Trophoblast cell (in vitro differentiated cells and primary cell): ENCODE data around the gene CAMK1G.

Source experiments
- DNase-seq, 2 donors: peaks; one replicate each; pipeline ENCODE4 v3.0.0-alpha.2; 2016
- H2AFZ ChIP-seq: 2 replicates; pipeline ENCODE4 v1.6.1; 2013; ENCODE audit warnings: low read length, moderate library complexity, mild to moderate bottlenecking; ENCODE audit not compliant: insufficient read depth, poor library complexity
- H2AK5ac ChIP-seq: 2 replicates; pipeline ENCODE4 v1.6.1; 2013; ENCODE audit warnings: mild to moderate bottlenecking, low read length
- H2BK120ac ChIP-seq: 2 replicates; pipeline ENCODE4 v1.6.1; 2013; ENCODE audit warnings: low read length, mild to moderate bottlenecking, moderate library complexity; ENCODE audit not compliant: insufficient read depth, poor library complexity
- H2BK12ac ChIP-seq: 2 replicates; pipeline ENCODE4 v1.6.1; 2013; ENCODE audit warnings: mild to moderate bottlenecking, low read length, moderate library complexity
- H2BK5ac ChIP-seq: 2 replicates; pipeline ENCODE4 v1.6.1; 2013; ENCODE audit warnings: low read length, low read depth, moderate library complexity, mild to moderate bottlenecking; ENCODE audit not compliant: poor library complexity
- H3K14ac ChIP-seq: 2 replicates; pipeline ENCODE4 v1.6.1; 2013; ENCODE audit warnings: mild to moderate bottlenecking, low read length
- H3K18ac ChIP-seq: 2 replicates; pipeline ENCODE4 v1.6.1; 2013; ENCODE audit warnings: mild to moderate bottlenecking, low read length
- H3K23ac ChIP-seq: 2 replicates; pipeline ENCODE4 v1.6.1; 2013; ENCODE audit warnings: low read length
- H3K27ac ChIP-seq: 2 replicates; pipeline ENCODE4 v1.5.1; 2013; ENCODE audit warnings: low read depth, mild to moderate bottlenecking, inconsistent platforms, low read length, moderate library complexity
- H3K27me3 ChIP-seq: 2 replicates; pipeline ENCODE4 v1.6.1; 2013; ENCODE audit warnings: inconsistent platforms, mild to moderate bottlenecking, low read length, moderate library complexity; ENCODE audit not compliant: insufficient read depth
- H3K36me3 ChIP-seq, 2 experiments: 1 replicate in 1 of 2; 2 replicates in 1 of 2; pipeline ENCODE4 v1.6.1; 2013; ENCODE audit warnings: low read length in 2 of 2, mild to moderate bottlenecking in 2 of 2, moderate library complexity in 1 of 2; ENCODE audit not compliant: insufficient read depth in 2 of 2, control insufficient read depth in 1 of 2
- H3K4ac ChIP-seq: 2 replicates; pipeline ENCODE4 v1.6.1; 2013; ENCODE audit warnings: low read depth, mild to moderate bottlenecking, low read length, moderate library complexity
- H3K4me1 ChIP-seq, 2 experiments: 1 replicate in 1 of 2; 2 replicates in 1 of 2; pipeline ENCODE4 v1.6.1; 2013; ENCODE audit warnings: low read length in 2 of 2, mild to moderate bottlenecking in 2 of 2, moderate library complexity in 1 of 2; ENCODE audit not compliant: insufficient read depth in 2 of 2, control insufficient read depth in 1 of 2
- H3K4me2 ChIP-seq: 2 replicates; pipeline ENCODE4 v1.6.1; 2013; ENCODE audit warnings: inconsistent platforms, mild to moderate bottlenecking, low read length, moderate library complexity
- H3K4me3 ChIP-seq: 2 replicates; pipeline ENCODE4 v1.5.1; 2013; ENCODE audit warnings: mild to moderate bottlenecking, low read depth, low read length, inconsistent platforms
- H3K79me1 ChIP-seq: one replicate; pipeline ENCODE4 v1.6.1; 2013; ENCODE audit warnings: low read length
- H3K79me2 ChIP-seq: 2 replicates; pipeline ENCODE4 v1.6.1; 2013; ENCODE audit warnings: low read length, mild to moderate bottlenecking; ENCODE audit not compliant: control insufficient read depth, insufficient read depth, poor library complexity
- H3K9ac ChIP-seq: 2 replicates; pipeline ENCODE4 v1.6.1; 2013; ENCODE audit warnings: mild to moderate bottlenecking, low read length
- H3K9me3 ChIP-seq: 2 replicates; pipeline ENCODE4 v1.6.1; 2013; ENCODE audit warnings: low read depth, mild to moderate bottlenecking, control low read depth, inconsistent platforms, low read length; ENCODE audit not compliant: insufficient read depth
- H4K12ac ChIP-seq: 2 replicates; pipeline ENCODE4 v1.6.1; 2013; ENCODE audit warnings: low read depth, mild to moderate bottlenecking, low read length, moderate library complexity
- H4K8ac ChIP-seq: 2 replicates; pipeline ENCODE4 v1.6.1; 2013; ENCODE audit warnings: low read depth, mild to moderate bottlenecking, low read length, moderate library complexity
- H4K91ac ChIP-seq: one replicate; pipeline ENCODE4 v1.6.1; 2013; ENCODE audit warnings: low read depth, mild to moderate bottlenecking, low read length, moderate library complexity
- WGBS: extraction: QIAGEN DNeasy Blood & Tissue Kit; methylation state at CpG from one replicate; pipeline ENCODE4 v1.1.7; 2013; ENCODE audit warnings: missing lambda C conversion rate; ENCODE audit not compliant: insufficient read length, insufficient coverage; ENCODE audit errors: extremely low coverage; 5-methylcytosine and 5-hydroxymethylcytosine counted together

CAMK1G gene

GRCh38 chr1:209633335-209633997 is 50.0 kb downstream of the CAMK1G start:
- H2BK12ac ChIP-seq = no peak overlapping the region
- no peak overlapping the region for H4K91ac ChIP-seq
- WGBS = no CpG with 5 or more reads among the region's 6 CpGs
- H3K4me3 ChIP-seq = no peak overlapping the region
- no peaks in the 10 kb centered on the region for H3K79me2 ChIP-seq
- no peak overlapping the region for H3K4ac ChIP-seq
- no peaks in the 10 kb centered on the region for H3K36me3 ChIP-seq
- H2AK5ac ChIP-seq = no peak overlapping the region
- no peak overlapping the region for H3K18ac ChIP-seq
- no peak overlapping the region for H3K4me2 ChIP-seq
- no peaks in the 10 kb centered on the region for H3K79me1 ChIP-seq
- H4K12ac ChIP-seq = no peak overlapping the region
- H3K4me1 ChIP-seq = no peaks in the 10 kb centered on the region
- H3K27me3 ChIP-seq = no peaks in the 10 kb centered on the region
- no peaks in the 10 kb centered on the region for H3K9me3 ChIP-seq
- no peak overlapping the region for H3K27ac ChIP-seq
- no peak overlapping the region for H4K8ac ChIP-seq
- no peak overlapping the region for H3K9ac ChIP-seq
- no peak overlapping the region for H2BK5ac ChIP-seq
- DNase-seq = no peak
- no peak overlapping the region for H2AFZ ChIP-seq
- H2BK120ac ChIP-seq = no peak overlapping the region
- no peak overlapping the region for H3K14ac ChIP-seq
- no peak overlapping the region for H3K23ac ChIP-seq

DNA sequence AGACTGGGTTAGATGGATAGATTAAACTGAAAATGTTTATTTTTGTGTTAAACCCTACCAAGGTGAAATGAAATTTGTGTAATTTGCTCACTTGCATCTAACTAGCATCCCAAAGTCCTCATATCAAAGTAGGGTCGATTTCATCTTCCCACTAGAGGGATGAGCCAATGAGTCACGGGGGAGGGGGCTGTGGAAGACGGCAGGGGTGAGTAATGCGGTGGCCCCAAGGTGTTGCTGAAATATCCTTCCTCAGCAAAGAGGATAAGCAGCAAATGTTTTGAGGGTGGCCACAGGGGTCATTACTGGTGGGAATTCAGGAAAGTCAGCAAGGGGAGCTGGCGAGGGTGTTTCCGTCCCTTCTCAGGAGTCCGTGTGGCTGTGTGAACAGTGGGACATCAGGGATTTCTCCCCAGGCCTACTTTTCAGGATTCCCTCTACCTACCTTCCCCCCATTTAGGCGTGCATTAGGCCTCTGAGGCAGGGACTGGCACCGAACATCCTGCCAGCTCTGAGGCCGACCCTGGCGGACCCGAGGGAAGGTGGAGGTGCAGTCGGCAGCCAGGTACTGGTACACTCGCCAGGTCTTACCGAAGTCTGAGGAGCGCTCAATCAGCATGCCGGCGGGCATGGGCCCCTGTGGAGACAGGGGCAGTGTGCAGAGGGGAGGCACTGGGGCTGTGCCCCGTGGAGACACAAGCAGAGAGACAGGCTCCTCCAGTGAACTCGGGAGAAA is 50.7 kb downstream of the CAMK1G start:
- H3K4ac ChIP-seq = no peak overlapping the region
- no peaks in the 10 kb centered on the region for H3K9me3 ChIP-seq
- no peak overlapping the region for H3K27ac ChIP-seq
- H3K14ac ChIP-seq = no peak overlapping the region
- H3K4me3 ChIP-seq = no peak overlapping the region
- WGBS = no CpG with 5 or more reads among the region's 20 CpGs
- no peak overlapping the region for H2AK5ac ChIP-seq
- H4K8ac ChIP-seq = no peak overlapping the region
- H2BK12ac ChIP-seq = no peak overlapping the region
- H3K18ac ChIP-seq = no peak overlapping the region
- no peak overlapping the region for H2AFZ ChIP-seq
- H3K79me1 ChIP-seq = no peaks in the 10 kb centered on the region
- no peak for DNase-seq
- no peak overlapping the region for H4K91ac ChIP-seq
- no peak overlapping the region for H3K9ac ChIP-seq
- no peak overlapping the region for H4K12ac ChIP-seq
- no peak overlapping the region for H2BK120ac ChIP-seq
- H3K79me2 ChIP-seq = no peaks in the 10 kb centered on the region
- no peak overlapping the region for H2BK5ac ChIP-seq
- no peaks in the 10 kb centered on the region for H3K4me1 ChIP-seq
- H3K36me3 ChIP-seq = no peaks in the 10 kb centered on the region
- no peak overlapping the region for H3K4me2 ChIP-seq
- H3K27me3 ChIP-seq = no peaks in the 10 kb centered on the region
- no peak overlapping the region for H3K23ac ChIP-seq

GRCh38 chr1:209635850-209636249 is 52.3 kb downstream of the CAMK1G start:
- Histone ChIP-seq H2BK12ac (no peak overlapping the region), H3K4ac (no peak overlapping the region), H3K27me3 (no peaks in the 10 kb centered on the region), H2AK5ac (no peak overlapping the region), H2BK120ac (no peak overlapping the region), H3K79me2 (no peaks in the 10 kb centered on the region), H2AFZ (no peak overlapping the region), H3K4me3 (no peak overlapping the region), H3K36me3 (no peaks in the 10 kb centered on the region), H3K9me3 (no peaks in the 10 kb centered on the region), H3K79me1 (no peaks in the 10 kb centered on the region), H3K23ac (no peak overlapping the region), H3K4me1 (no peaks in the 10 kb centered on the region), H3K18ac (no peak overlapping the region), H3K27ac (no peak overlapping the region), H3K9ac (no peak overlapping the region), H4K91ac (no peak overlapping the region), H4K8ac (no peak overlapping the region), H3K14ac (no peak overlapping the region), H3K4me2 (no peak overlapping the region), H4K12ac (no peak overlapping the region), H2BK5ac (no peak overlapping the region)
- DNase-seq = no peak
- no CpG with 5 or more reads among the region's 5 CpGs for WGBS

- Histone ChIP-seq H3K4ac (no peak overlapping the region), H3K23ac (no peak overlapping the region), H4K12ac (no peak overlapping the region), H2BK5ac (no peak overlapping the region), H3K4me3 (no peak overlapping the region), H2BK12ac (no peak overlapping the region), H3K9me3 (peaks cover 2% of the 10 kb centered on the region), H3K4me1 (peaks cover 4 to 15% of the 10 kb centered on the region in 2 experiments), H2BK120ac (no peak overlapping the region), H3K4me2 (no peak overlapping the region), H3K36me3 (no peaks in the 10 kb centered on the region), H3K79me1 (no peaks in the 10 kb centered on the region), H3K27me3 (no peaks in the 10 kb centered on the region), H3K27ac (no peak overlapping the region), H2AK5ac (no peak overlapping the region), H3K79me2 (no peaks in the 10 kb centered on the region), H3K9ac (no peak overlapping the region), H4K8ac (no peak overlapping the region), H3K18ac (no peak overlapping the region), H2AFZ (no peak overlapping the region), H4K91ac (no peak overlapping the region), H3K14ac (no peak overlapping the region)
- DNase-seq = no peak
- no CpG with 5 or more reads among the region's 5 CpGs for WGBS
Measured at GRCh38 chr1:209641832-209642172, 58.3 kb downstream of the CAMK1G start.
